ENCODE results near the gene BBX. TPM values are rescaled to one million over a fixed set of nuclear protein-coding genes. Genes with fewer than 3 reads are reported as not detected.

The BBX gene
- total and polyA plus RNA-seq, 2 experiments from 2014 or later = 52.4 to 60.8 TPM

GRCh38 chr3:107738486-107739183 lies 215.9 kb downstream of the BBX start:
- Histone ChIP-seq H3K9ac (no peak overlapping the region), H3K4me1 (ENCODE audit: insufficient read depth) (no peaks in the 10 kb centered on the region), H4K20me1 (ENCODE audit: insufficient read depth) (no peaks in the 10 kb centered on the region), H3K27me3 (replicated peaks; ENCODE audit: insufficient read depth) (no peaks in the 10 kb centered on the region), H3K9me3 (ENCODE audit: low read depth) (no peaks in the 10 kb centered on the region), H3K36me3 (ENCODE audit: low read depth) (no peaks in the 10 kb centered on the region), H3K27ac (no peak overlapping the region), H3K79me2 (ENCODE audit: insufficient read depth) (no peaks in the 10 kb centered on the region), H3K4me3 (no peak overlapping the region), H3F3A (ENCODE audit: insufficient read depth) (0 out of 2 replicates have a peak, but pooled peaks cover 7% of the 10 kb centered on the region), H3K9me2 (ENCODE audit: insufficient read depth) (no peaks in the 10 kb centered on the region), H3K4me2 (ENCODE audit: unreplicated experiment) (no peak overlapping the region), H2AFZ (no peak overlapping the region)
- in situ Hi-C loops (cut with MboI) = no loop called here
- WGBS, 2 experiments (ENCODE audit: low coverage in 1 of 2, low lambda C conversion rate in 2 of 2, missing lambda C conversion rate in 2 of 2) = 94 to 95% methylated on average over 5 of the region's 5 CpGs
- DNase-seq = no peak
- TF ChIP-seq EZH2 (IDR thresholded peaks at IDR 0.05; ENCODE audit: insufficient read depth, poor library complexity, severe bottlenecking) = no peak
- no peak for TF ChIP-seq EZH2phosphoT487 (IDR thresholded peaks at IDR 0.05; ENCODE audit: insufficient read depth, low read depth)

DNA sequence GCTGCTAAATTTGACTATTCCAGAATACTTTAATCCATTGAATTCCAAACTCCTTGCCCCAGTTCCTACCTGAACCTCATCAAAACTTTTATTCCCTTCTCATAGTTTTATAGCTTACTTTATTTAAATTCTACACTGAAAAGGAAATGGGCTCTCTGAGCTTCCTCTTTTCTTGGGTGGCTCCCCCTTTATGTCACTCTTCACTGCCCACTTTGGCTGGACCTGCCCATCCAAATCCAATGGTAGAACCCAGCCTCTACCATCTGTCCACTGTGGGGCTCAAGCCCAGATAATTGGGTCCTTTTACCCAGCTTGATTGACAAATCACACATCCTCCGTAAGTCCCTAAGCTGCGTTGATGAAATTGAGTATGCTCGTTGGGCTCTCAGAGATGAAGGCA lies 216.5 kb downstream of the BBX start:
- H3K27me3 ChIP-seq (replicated peaks; ENCODE audit: insufficient read depth) = no peaks in the 10 kb centered on the region
- no peak overlapping the region for H3K4me2 ChIP-seq (ENCODE audit: unreplicated experiment)
- no peaks in the 10 kb centered on the region for H3K79me2 ChIP-seq (ENCODE audit: insufficient read depth)
- no peaks in the 10 kb centered on the region for H3K36me3 ChIP-seq (ENCODE audit: low read depth)
- H3K4me1 ChIP-seq (ENCODE audit: insufficient read depth) = no peaks in the 10 kb centered on the region
- TF ChIP-seq EZH2 (IDR thresholded peaks at IDR 0.05; ENCODE audit: insufficient read depth, poor library complexity, severe bottlenecking) = no peak
- no peak for TF ChIP-seq EZH2phosphoT487 (IDR thresholded peaks at IDR 0.05; ENCODE audit: insufficient read depth, low read depth)
- H3K9ac ChIP-seq = no peak overlapping the region
- H4K20me1 ChIP-seq (ENCODE audit: insufficient read depth) = no peaks in the 10 kb centered on the region
- no peak overlapping the region for H3K4me3 ChIP-seq
- no peaks in the 10 kb centered on the region for H3K9me3 ChIP-seq (ENCODE audit: low read depth)
- WGBS, 2 experiments (ENCODE audit: low coverage in 1 of 2, low lambda C conversion rate in 2 of 2, missing lambda C conversion rate in 2 of 2) = 65% methylated on average over 3 of the region's 3 CpGs
- H3K27ac ChIP-seq = no peak overlapping the region
- no peaks in the 10 kb centered on the region for H3K9me2 ChIP-seq (ENCODE audit: insufficient read depth)
- DNase-seq = no peak
- in situ Hi-C loops (cut with MboI) = no loop called here
- no peak overlapping the region for H2AFZ ChIP-seq
- H3F3A ChIP-seq (ENCODE audit: insufficient read depth) = 0 out of 2 replicates have a peak, but pooled peaks cover 7% of the 10 kb centered on the region

DNA sequence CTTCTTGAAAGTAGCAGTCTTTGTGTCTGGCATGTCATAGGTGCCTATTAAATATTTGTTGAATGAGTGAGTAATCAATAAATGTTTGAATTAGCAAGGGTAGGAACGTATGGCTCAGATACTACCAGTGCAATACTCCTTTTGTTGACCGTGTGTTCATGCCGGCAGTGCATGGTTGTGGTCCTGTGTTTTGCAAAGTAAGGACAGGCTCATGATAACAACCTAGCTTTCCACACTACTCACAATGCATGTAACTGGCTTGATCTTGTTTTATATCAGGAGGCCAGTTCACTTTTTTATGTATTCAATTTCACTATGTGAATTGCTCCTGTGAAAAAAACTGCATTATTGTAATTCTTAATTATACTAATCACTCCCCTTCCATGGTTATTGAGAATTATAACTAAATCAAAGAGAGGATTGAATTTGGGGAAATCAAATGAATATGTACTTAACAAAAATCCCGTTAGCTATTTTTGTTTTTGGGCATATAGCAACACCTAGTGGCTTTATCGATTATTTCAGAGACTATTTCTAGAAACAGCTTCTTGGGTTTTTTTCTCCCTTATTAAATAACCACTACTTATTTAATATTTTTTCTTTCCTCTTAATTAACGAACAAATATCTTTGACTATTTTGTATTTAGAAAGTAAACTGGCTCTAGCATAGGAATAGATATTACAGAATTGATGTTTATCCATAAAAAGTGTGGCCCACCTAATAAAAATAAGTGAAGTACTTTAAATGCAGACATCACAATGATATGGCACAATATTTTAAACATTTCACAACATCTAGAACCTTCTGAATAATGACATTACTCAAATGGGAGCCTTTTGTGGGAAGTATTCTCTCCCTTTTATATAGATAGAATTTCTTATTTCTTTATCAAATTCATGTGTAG lies 218.5 kb downstream of the BBX start:
- Histone ChIP-seq H4K20me1 (ENCODE audit: insufficient read depth) (no peaks in the 10 kb centered on the region), H3K79me2 (ENCODE audit: insufficient read depth) (no peaks in the 10 kb centered on the region), H3K27ac (no peak overlapping the region), H3K9me2 (ENCODE audit: insufficient read depth) (no peaks in the 10 kb centered on the region), H3K4me1 (ENCODE audit: insufficient read depth) (no peaks in the 10 kb centered on the region), H3K36me3 (ENCODE audit: low read depth) (no peaks in the 10 kb centered on the region), H3K9me3 (ENCODE audit: low read depth) (no peaks in the 10 kb centered on the region), H2AFZ (no peak overlapping the region), H3K27me3 (replicated peaks; ENCODE audit: insufficient read depth) (no peaks in the 10 kb centered on the region), H3K4me2 (ENCODE audit: unreplicated experiment) (no peak overlapping the region), H3K9ac (no peak overlapping the region), H3F3A (ENCODE audit: insufficient read depth) (0 out of 2 replicates have a peak, but pooled peaks cover 7% of the 10 kb centered on the region), H3K4me3 (no peak overlapping the region)
- in situ Hi-C loops (cut with MboI) = no loop called here
- TF ChIP-seq EZH2 (IDR thresholded peaks at IDR 0.05; ENCODE audit: insufficient read depth, poor library complexity, severe bottlenecking) (no peak), EZH2phosphoT487 (IDR thresholded peaks at IDR 0.05; ENCODE audit: insufficient read depth, low read depth) (no peak)
- 37 to 42% methylated on average over 6 of the region's 6 CpGs for WGBS, 2 experiments (ENCODE audit: low coverage in 1 of 2, low lambda C conversion rate in 2 of 2, missing lambda C conversion rate in 2 of 2)
- peak; percentile 55 for DNase-seq

DNA sequence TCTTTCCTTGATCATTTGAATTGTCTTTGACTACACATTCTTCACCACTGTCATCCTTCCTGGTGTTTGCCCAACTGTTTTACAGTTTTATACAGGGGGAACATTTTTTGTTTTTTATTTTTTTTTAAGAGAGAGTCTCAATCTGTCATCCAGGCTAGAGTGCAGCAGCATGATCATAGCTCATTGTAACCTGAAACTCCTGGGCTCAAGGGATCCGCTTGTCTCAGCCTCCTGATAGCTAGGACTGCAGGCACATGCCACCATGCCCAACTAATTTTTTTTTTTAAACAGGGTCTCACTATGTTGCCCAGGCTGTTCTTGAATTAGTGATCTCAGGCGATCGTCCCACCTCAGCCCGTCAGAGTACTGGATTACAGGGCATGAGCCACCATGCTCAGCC lies 222.6 kb downstream of the BBX start:
- Histone ChIP-seq H3F3A (ENCODE audit: insufficient read depth) (0 out of 2 replicates have a peak, but pooled peaks cover 7% of the 10 kb centered on the region), H3K4me1 (ENCODE audit: insufficient read depth) (no peaks in the 10 kb centered on the region), H3K4me3 (no peak overlapping the region), H4K20me1 (ENCODE audit: insufficient read depth) (no peaks in the 10 kb centered on the region), H3K4me2 (ENCODE audit: unreplicated experiment) (no peak overlapping the region), H3K9ac (no peak overlapping the region), H3K27me3 (replicated peaks; ENCODE audit: insufficient read depth) (no peaks in the 10 kb centered on the region), H3K27ac (no peak overlapping the region), H3K36me3 (ENCODE audit: low read depth) (no peaks in the 10 kb centered on the region), H3K9me3 (ENCODE audit: low read depth) (no peaks in the 10 kb centered on the region), H2AFZ (no peak overlapping the region), H3K9me2 (ENCODE audit: insufficient read depth) (no peaks in the 10 kb centered on the region), H3K79me2 (ENCODE audit: insufficient read depth) (no peaks in the 10 kb centered on the region)
- in situ Hi-C loops (cut with MboI) = no loop called here
- no peak for TF ChIP-seq EZH2phosphoT487 (IDR thresholded peaks at IDR 0.05; ENCODE audit: insufficient read depth, low read depth)
- TF ChIP-seq EZH2 (IDR thresholded peaks at IDR 0.05; ENCODE audit: insufficient read depth, poor library complexity, severe bottlenecking) = no peak
- 98 to 99% methylated on average over 4 of the region's 4 CpGs for WGBS, 2 experiments (ENCODE audit: low coverage in 1 of 2, low lambda C conversion rate in 2 of 2, missing lambda C conversion rate in 2 of 2)
- DNase-seq = no peak

Measured in GM23248 (cell line).